Ovary (tissue), 3 donors: Measurements from ENCODE around the gene WNT9A.

Experiments used
- POLR2A ChIP-seq: fragments of 450-650 bp; IDR thresholded peaks from one replicate; pipeline ENCODE4 v1.6.1; 2017; ENCODE audit warnings: antibody characterized with exemption, mild to moderate bottlenecking, moderate library complexity
- TF ChIP-seq, protein P1 (sequence below), 3 donors: fragments of 450-650 bp in 2 of 3; fragments of 200-600 bp in 1 of 3; IDR thresholded peaks; one replicate each; pipeline versions ENCODE4 v1.5.1 to v1.8.0; 2016 to 2022; ENCODE audit warnings: antibody characterized with exemption in 3 of 3, mild to moderate bottlenecking in 1 of 3
- donor health status: DM: no; HTN: no; CAD: no.

GRCh38 chr1:227937031-227937837 is 10.5 kb downstream of the WNT9A start:
- TF ChIP-seq, protein P1, sequence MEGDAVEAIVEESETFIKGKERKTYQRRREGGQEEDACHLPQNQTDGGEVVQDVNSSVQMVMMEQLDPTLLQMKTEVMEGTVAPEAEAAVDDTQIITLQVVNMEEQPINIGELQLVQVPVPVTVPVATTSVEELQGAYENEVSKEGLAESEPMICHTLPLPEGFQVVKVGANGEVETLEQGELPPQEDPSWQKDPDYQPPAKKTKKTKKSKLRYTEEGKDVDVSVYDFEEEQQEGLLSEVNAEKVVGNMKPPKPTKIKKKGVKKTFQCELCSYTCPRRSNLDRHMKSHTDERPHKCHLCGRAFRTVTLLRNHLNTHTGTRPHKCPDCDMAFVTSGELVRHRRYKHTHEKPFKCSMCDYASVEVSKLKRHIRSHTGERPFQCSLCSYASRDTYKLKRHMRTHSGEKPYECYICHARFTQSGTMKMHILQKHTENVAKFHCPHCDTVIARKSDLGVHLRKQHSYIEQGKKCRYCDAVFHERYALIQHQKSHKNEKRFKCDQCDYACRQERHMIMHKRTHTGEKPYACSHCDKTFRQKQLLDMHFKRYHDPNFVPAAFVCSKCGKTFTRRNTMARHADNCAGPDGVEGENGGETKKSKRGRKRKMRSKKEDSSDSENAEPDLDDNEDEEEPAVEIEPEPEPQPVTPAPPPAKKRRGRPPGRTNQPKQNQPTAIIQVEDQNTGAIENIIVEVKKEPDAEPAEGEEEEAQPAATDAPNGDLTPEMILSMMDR (IDR thresholded peaks at IDR 0.05) = no peak
- TF ChIP-seq POLR2A = no peak
